ENCODE measurements around the gene ABHD17A. TPM values are rescaled to one million over a fixed set of nuclear protein-coding genes. Genes with fewer than 3 reads are reported as not detected.

Gene ABHD17A
- polyA plus RNA-seq, 1 donor (not counting 4 experiments of a cell fraction or from before 2014, with no cell fraction given) = 27.2 TPM

- H2AFZ ChIP-seq (ENCODE audit: control insufficient read depth, low read length) = no peak overlapping the region
- H3K9me1 ChIP-seq (ENCODE audit: control insufficient read depth, extremely low read depth, insufficient read depth, low read length) = no peaks in the 10 kb centered on the region
- H3K4me3 ChIP-seq (ENCODE audit: control insufficient read depth in 2 of 3, extremely low read depth in 1 of 3, insufficient read depth in 2 of 3, low read depth in 1 of 3, low read length in 3 of 3) = no peak overlapping the region
- no peak overlapping the region for H3K27ac ChIP-seq (ENCODE audit: control insufficient read depth, insufficient read depth, low read length)
- no peaks in the 10 kb centered on the region for H3K79me2 ChIP-seq (ENCODE audit: control insufficient read depth, insufficient read depth, low read length)
- H3K27me3 ChIP-seq (ENCODE audit: control insufficient read depth, extremely low read depth, insufficient read depth, low read length) = no peaks in the 10 kb centered on the region
- FAIRE-seq = no peak
- no peak for DNase-seq (ENCODE audit: low read depth, low spot score)
- dilution Hi-C loops (cut with MboI; ENCODE audit: extremely low pct_ligation_motif_present, low sequenced_read_pairs) = no loop called here
- no peaks in the 10 kb centered on the region for H3K9me3 ChIP-seq (ENCODE audit: control insufficient read depth, low read depth, low read length)
- TF ChIP-seq EZH2 (IDR thresholded peaks at IDR 0.05; ENCODE audit: low read length) (no peak), CTCF (optimal IDR thresholded peaks at IDR 0.05 in 1 of 3, IDR thresholded peaks at IDR 0.05 in 1 of 3, conservative IDR thresholded peaks at IDR 0.05 in 1 of 3; ENCODE audit: extremely low read depth in 1 of 3, insufficient read depth in 2 of 3, low read length in 3 of 3) (no peak)
- H4K20me1 ChIP-seq (ENCODE audit: control insufficient read depth, extremely low read depth, insufficient read depth, low read length) = no peaks in the 10 kb centered on the region
- H3K9ac ChIP-seq (ENCODE audit: control insufficient read depth, extremely low read depth, insufficient read depth, low read length) = no peak overlapping the region
- peaks cover 14 to 30% of the 10 kb centered on the region in 2 experiments for H3K36me3 ChIP-seq (ENCODE audit: control insufficient read depth in 2 of 2, extremely low read depth in 1 of 2, insufficient read depth in 2 of 2, low read length in 2 of 2)
- H3K4me2 ChIP-seq (ENCODE audit: control insufficient read depth, extremely low read depth, insufficient read depth, low read depth, low read length) = no peak overlapping the region
- no peaks in the 10 kb centered on the region for H3K4me1 ChIP-seq (ENCODE audit: control insufficient read depth, extremely low read depth, insufficient read depth, low read length)
Measured at GRCh38 chr19:1923319-1923718, 38.0 kb upstream of the ABHD17A start.

GRCh38 chr19:1922803-1923202 lies 37.5 kb upstream of the ABHD17A start:
- dilution Hi-C loops (cut with MboI; ENCODE audit: extremely low pct_ligation_motif_present, low sequenced_read_pairs) = no loop called here
- Histone ChIP-seq H3K9me3 (ENCODE audit: control insufficient read depth, low read depth, low read length) (no peaks in the 10 kb centered on the region), H3K9me1 (ENCODE audit: control insufficient read depth, extremely low read depth, insufficient read depth, low read length) (no peaks in the 10 kb centered on the region), H3K27ac (ENCODE audit: control insufficient read depth, insufficient read depth, low read length) (no peak overlapping the region), H3K9ac (ENCODE audit: control insufficient read depth, extremely low read depth, insufficient read depth, low read length) (no peak overlapping the region), H3K36me3 (ENCODE audit: control insufficient read depth in 2 of 2, extremely low read depth in 1 of 2, insufficient read depth in 2 of 2, low read length in 2 of 2) (peaks cover 17 to 30% of the 10 kb centered on the region in 2 experiments), H3K4me2 (ENCODE audit: control insufficient read depth, extremely low read depth, insufficient read depth, low read depth, low read length) (no peak overlapping the region), H2AFZ (ENCODE audit: control insufficient read depth, low read length) (no peak overlapping the region), H3K27me3 (ENCODE audit: control insufficient read depth, extremely low read depth, insufficient read depth, low read length) (no peaks in the 10 kb centered on the region), H4K20me1 (ENCODE audit: control insufficient read depth, extremely low read depth, insufficient read depth, low read length) (no peaks in the 10 kb centered on the region), H3K79me2 (ENCODE audit: control insufficient read depth, insufficient read depth, low read length) (no peaks in the 10 kb centered on the region), H3K4me1 (ENCODE audit: control insufficient read depth, extremely low read depth, insufficient read depth, low read length) (no peaks in the 10 kb centered on the region), H3K4me3 (ENCODE audit: control insufficient read depth in 2 of 3, extremely low read depth in 1 of 3, insufficient read depth in 2 of 3, low read depth in 1 of 3, low read length in 3 of 3) (no peak overlapping the region)
- FAIRE-seq (no peak), DNase-seq (ENCODE audit: low read depth, low spot score) (no peak)
- no peak for TF ChIP-seq EZH2 (IDR thresholded peaks at IDR 0.05; ENCODE audit: low read length)
- no peak for TF ChIP-seq CTCF (optimal IDR thresholded peaks at IDR 0.05 in 1 of 3, IDR thresholded peaks at IDR 0.05 in 1 of 3, conservative IDR thresholded peaks at IDR 0.05 in 1 of 3; ENCODE audit: extremely low read depth in 1 of 3, insufficient read depth in 2 of 3, low read length in 3 of 3)
